ENCODE measurements around the gene NRXN3. TPM values are rescaled to one million over a fixed set of nuclear protein-coding genes. Genes with fewer than 3 reads are reported as not detected.

Gene NRXN3
- total RNA-seq, 2 donors from 2014 or later: 1.3 to 2.3 TPM

- no peak overlapping the region for H3K4me3 ChIP-seq
- 23 to 29% methylated on average over 2 of the region's 2 CpGs for WGBS, 2 donors
- no peaks in the 10 kb centered on the region for H3K27me3 ChIP-seq
- H3K36me3 ChIP-seq (replicated peaks in 1 of 2; ENCODE audit: insufficient read depth in 1 of 2, low read depth in 2 of 2): no peaks in the 10 kb centered on the region
- DNase-seq: no peak
- no peak overlapping the region for H3K27ac ChIP-seq
- no peak for ATAC-seq
- TF ChIP-seq, protein P1, sequence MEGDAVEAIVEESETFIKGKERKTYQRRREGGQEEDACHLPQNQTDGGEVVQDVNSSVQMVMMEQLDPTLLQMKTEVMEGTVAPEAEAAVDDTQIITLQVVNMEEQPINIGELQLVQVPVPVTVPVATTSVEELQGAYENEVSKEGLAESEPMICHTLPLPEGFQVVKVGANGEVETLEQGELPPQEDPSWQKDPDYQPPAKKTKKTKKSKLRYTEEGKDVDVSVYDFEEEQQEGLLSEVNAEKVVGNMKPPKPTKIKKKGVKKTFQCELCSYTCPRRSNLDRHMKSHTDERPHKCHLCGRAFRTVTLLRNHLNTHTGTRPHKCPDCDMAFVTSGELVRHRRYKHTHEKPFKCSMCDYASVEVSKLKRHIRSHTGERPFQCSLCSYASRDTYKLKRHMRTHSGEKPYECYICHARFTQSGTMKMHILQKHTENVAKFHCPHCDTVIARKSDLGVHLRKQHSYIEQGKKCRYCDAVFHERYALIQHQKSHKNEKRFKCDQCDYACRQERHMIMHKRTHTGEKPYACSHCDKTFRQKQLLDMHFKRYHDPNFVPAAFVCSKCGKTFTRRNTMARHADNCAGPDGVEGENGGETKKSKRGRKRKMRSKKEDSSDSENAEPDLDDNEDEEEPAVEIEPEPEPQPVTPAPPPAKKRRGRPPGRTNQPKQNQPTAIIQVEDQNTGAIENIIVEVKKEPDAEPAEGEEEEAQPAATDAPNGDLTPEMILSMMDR (IDR thresholded peaks at IDR 0.05): no peak
- TF ChIP-seq POLR2A (IDR thresholded peaks at IDR 0.05): no peak
- no peaks in the 10 kb centered on the region for H3K9me3 ChIP-seq
- intact Hi-C loops (cut with DNase I): no loop called here
- H3K4me1 ChIP-seq: no peaks in the 10 kb centered on the region
Observed at GRCh38 chr14:78933166-78933565, 763.0 kb downstream of the NRXN3 start.

DNA sequence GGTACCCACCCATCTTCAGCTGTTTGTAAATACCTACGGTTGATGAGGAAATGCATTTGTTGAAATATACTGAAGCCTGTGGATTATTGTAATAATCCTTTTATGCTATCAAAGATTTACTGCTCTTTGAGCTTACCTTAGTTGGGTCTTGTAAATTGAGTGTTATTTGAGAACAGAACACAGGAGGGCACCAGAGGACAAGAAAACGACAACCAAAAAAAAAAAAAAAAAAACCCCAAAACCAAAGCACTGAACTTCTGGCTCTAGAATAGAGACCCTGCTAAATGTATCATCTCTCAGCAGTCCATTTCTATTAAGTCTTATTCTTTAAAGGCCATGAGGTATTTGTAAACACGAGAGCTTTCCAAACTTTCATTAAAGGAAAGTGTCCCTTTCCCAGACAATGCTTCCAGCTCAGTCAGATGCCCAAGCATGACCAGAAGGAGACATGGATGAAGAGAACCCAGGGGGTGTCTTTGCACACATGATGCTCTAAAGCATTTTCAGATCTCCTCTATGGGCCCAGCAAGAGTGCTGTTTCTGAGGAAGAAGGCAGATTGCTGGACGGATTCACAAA lies 763.9 kb downstream of the NRXN3 start:
- 13 to 16% methylated on average over 4 of the region's 4 CpGs for WGBS, 2 donors
- no peaks in the 10 kb centered on the region for H3K27me3 ChIP-seq
- H3K4me1 ChIP-seq: no peaks in the 10 kb centered on the region
- no peak overlapping the region for H3K27ac ChIP-seq
- intact Hi-C loops (cut with DNase I): no loop called here
- DNase-seq: peak in 1 of 4 donors; percentile 2
- no peaks in the 10 kb centered on the region for H3K36me3 ChIP-seq (replicated peaks in 1 of 2; ENCODE audit: insufficient read depth in 1 of 2, low read depth in 2 of 2)
- no peak for ATAC-seq
- TF ChIP-seq, protein P1 (IDR thresholded peaks at IDR 0.05): peak in 6 of 7 experiments; percentile 22 to 52 (median 36)
- TF ChIP-seq POLR2A (IDR thresholded peaks at IDR 0.05): no peak
- no peaks in the 10 kb centered on the region for H3K9me3 ChIP-seq
- no peak overlapping the region for H3K4me3 ChIP-seq

DNA sequence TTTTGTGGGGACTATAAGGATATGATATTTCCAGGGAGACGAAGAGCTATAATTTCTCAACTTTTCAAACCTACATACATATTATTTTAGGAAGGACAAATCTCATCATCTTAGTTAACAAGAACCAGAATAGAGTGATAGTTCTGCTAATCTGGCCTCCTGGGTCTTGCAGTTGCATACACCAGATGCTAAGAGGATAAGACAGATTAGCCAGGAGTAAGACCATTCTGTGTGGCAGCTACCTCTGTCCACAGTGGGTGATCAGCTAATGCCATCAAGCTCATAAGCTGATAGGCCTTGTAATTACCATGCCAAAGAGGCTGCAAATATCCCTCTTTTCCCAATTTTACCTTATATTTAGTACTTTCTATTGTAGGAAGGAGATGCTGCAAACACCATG lies 776.8 kb downstream of the NRXN3 start:
- H3K4me3 ChIP-seq: no peak overlapping the region
- no peaks in the 10 kb centered on the region for H3K27me3 ChIP-seq
- H3K36me3 ChIP-seq (replicated peaks in 1 of 2; ENCODE audit: insufficient read depth in 1 of 2, low read depth in 2 of 2): no peaks in the 10 kb centered on the region
- intact Hi-C loops (cut with DNase I): no loop called here
- no peak for ATAC-seq
- no peak for DNase-seq
- no peaks in the 10 kb centered on the region for H3K9me3 ChIP-seq
- no peak for TF ChIP-seq POLR2A (IDR thresholded peaks at IDR 0.05)
- TF ChIP-seq, protein P1 (IDR thresholded peaks at IDR 0.05): no peak
- H3K4me1 ChIP-seq: no peaks in the 10 kb centered on the region
- no peak overlapping the region for H3K27ac ChIP-seq
- 76 to 83% methylated on average over 1 of the region's 1 CpG for WGBS, 2 donors

GRCh38 chr14:78947681-78948080 lies 777.5 kb downstream of the NRXN3 start:
- WGBS, 2 donors: 87 to 93% methylated on average over 2 of the region's 2 CpGs
- H3K36me3 ChIP-seq (replicated peaks in 1 of 2; ENCODE audit: insufficient read depth in 1 of 2, low read depth in 2 of 2): no peaks in the 10 kb centered on the region
- no peak overlapping the region for H3K4me3 ChIP-seq
- no peaks in the 10 kb centered on the region for H3K4me1 ChIP-seq
- ATAC-seq: no peak
- H3K27me3 ChIP-seq: no peaks in the 10 kb centered on the region
- no peak for DNase-seq
- intact Hi-C loops (cut with DNase I): no loop called here
- no peaks in the 10 kb centered on the region for H3K9me3 ChIP-seq
- no peak overlapping the region for H3K27ac ChIP-seq
- TF ChIP-seq POLR2A (IDR thresholded peaks at IDR 0.05): no peak
- TF ChIP-seq, protein P1 (IDR thresholded peaks at IDR 0.05): no peak

GRCh38 chr14:78950649-78951048 lies 780.5 kb downstream of the NRXN3 start:
- H3K4me1 ChIP-seq: no peaks in the 10 kb centered on the region
- 18 to 21% methylated on average over 3 of the region's 3 CpGs for WGBS, 2 donors
- no peaks in the 10 kb centered on the region for H3K36me3 ChIP-seq (replicated peaks in 1 of 2; ENCODE audit: insufficient read depth in 1 of 2, low read depth in 2 of 2)
- ATAC-seq (no peak), DNase-seq (no peak)
- H3K9me3 ChIP-seq: no peaks in the 10 kb centered on the region
- no peak overlapping the region for H3K4me3 ChIP-seq
- no peak overlapping the region for H3K27ac ChIP-seq
- no peaks in the 10 kb centered on the region for H3K27me3 ChIP-seq
- intact Hi-C loops (cut with DNase I): no loop called here
- TF ChIP-seq POLR2A (IDR thresholded peaks at IDR 0.05): no peak

Measured in body of pancreas (tissue), 4 donors.